Esophagus squamous epithelium (tissue), 5 donors: ENCODE measurements around the gene DLGAP1. TPM values are rescaled to one million over a fixed set of nuclear protein-coding genes. Genes with fewer than 3 reads are reported as not detected.

Experiments used
- DNase-seq: peaks from one replicate; lab custom pipeline; 2025; lab: John Stamatoyannopoulos, UW
- H3K27ac ChIP-seq, 4 donors: fragments of 200-600 bp; sonication (generic); one replicate each; pipeline ENCODE4 v1.5.1; 2016 to 2019; ENCODE audit warnings: mild to moderate bottlenecking in 1 of 4
- H3K27me3 ChIP-seq, 4 donors: fragments of 200-600 bp; sonication (generic); 1 replicate in 3 of 4; 2 replicates in 1 of 4; pipeline versions ENCODE4 v1.5.1 to v1.6.0; 2017 to 2021; ENCODE audit warnings: antibody characterized with exemption in 1 of 4
- H3K36me3 ChIP-seq, 3 donors: fragments of 200-600 bp; sonication (generic); one replicate each; pipeline ENCODE4 v1.5.1; 2016 to 2019
- H3K4me1 ChIP-seq, 3 donors: fragments of 200-600 bp; sonication (generic); one replicate each; pipeline ENCODE4 v1.5.1; 2017 to 2019
- H3K4me3 ChIP-seq, 4 donors: fragments of 200-600 bp; sonication (generic); 1 replicate in 3 of 4; 2 replicates in 1 of 4; pipeline ENCODE4 v1.5.1; 2016 to 2019; ENCODE audit warnings: mild to moderate bottlenecking in 2 of 4, moderate library complexity in 1 of 4
- H3K9me3 ChIP-seq, 3 donors: fragments of 200-600 bp; sonication (generic); one replicate each; pipeline ENCODE4 v1.5.1; 2016 to 2019
- POLR2A ChIP-seq, 4 donors: fragments of 450-650 bp; IDR thresholded peaks; one replicate each; pipeline ENCODE4 v1.6.1; 2017; ENCODE audit warnings: antibody characterized with exemption in 4 of 4, mild to moderate bottlenecking in 4 of 4, moderate library complexity in 3 of 4
- WGBS, 2 donors: methylation state at CpG; one replicate each; pipeline ENCODE4 v1.1.5; 2018; 5-methylcytosine and 5-hydroxymethylcytosine counted together
- intact Hi-C: fragments of 100-400 bp; cut with DNase I; formaldehyde crosslinking; loops from one replicate; pipeline ENCODE4 v1.15.0; 2022
- total RNA-seq, 4 donors: library from RNA; depleted of rRNA; stranded (reverse); fragments of >200 nt; gene quantifications; one replicate each; pipeline ENCODE4 v1.1.0, GENCODE V29; 2016
- TF ChIP-seq, protein P1 (sequence below), 6 experiments: fragments of 450-650 bp in 4 of 6; fragments of 200-600 bp in 2 of 6; sonication (generic) in 2 of 6; IDR thresholded peaks; one replicate each; pipeline ENCODE4 v1.5.1; 2016 to 2019; ENCODE audit warnings: antibody characterized with exemption in 6 of 6, mild to moderate bottlenecking in 4 of 6, moderate library complexity in 4 of 6
- donor health status: DM: yes; HTN: yes; CAD: no.

DLGAP1 gene
- total RNA-seq, 4 donors from 2014 or later = 0.09 to 1.5 (median 0.52) TPM

DNA sequence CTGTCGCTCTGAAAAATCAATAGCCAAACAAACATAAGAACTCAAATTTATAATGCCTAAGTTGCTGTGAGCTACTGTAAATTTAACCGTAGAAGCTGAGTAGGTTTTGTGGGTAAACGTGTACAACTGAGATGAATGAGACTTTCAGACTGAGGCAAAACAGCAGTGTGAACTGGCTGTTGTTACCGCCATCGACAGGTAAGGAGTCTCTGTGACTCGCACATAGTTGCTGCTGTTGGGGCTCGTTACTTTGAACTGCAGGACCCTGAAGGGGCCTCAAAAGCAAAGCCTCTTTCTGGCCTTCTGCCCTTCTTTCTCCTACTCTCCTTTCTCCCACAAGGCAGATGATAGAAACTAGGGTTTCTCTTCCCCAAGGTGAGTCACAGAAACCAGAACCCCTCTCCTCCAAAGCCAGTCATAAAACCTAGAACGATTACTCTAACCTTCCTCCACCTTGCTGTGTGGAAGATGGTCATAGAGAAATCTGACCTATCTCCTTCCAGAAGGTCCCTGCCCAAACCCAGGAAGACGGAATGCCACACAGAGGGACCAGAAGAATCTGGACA, 101.2 kb downstream of the DLGAP1 start:
- Histone ChIP-seq H3K4me3 (no peak overlapping the region), H3K36me3 (no peaks in the 10 kb centered on the region), H3K27ac (no peak overlapping the region), H3K4me1 (peaks cover 0 to 12% (median 0%) of the 10 kb centered on the region in 3 donors), H3K27me3 (no peaks in the 10 kb centered on the region), H3K9me3 (no peaks in the 10 kb centered on the region)
- TF ChIP-seq POLR2A (IDR thresholded peaks at IDR 0.05) = no peak
- TF ChIP-seq, protein P1, sequence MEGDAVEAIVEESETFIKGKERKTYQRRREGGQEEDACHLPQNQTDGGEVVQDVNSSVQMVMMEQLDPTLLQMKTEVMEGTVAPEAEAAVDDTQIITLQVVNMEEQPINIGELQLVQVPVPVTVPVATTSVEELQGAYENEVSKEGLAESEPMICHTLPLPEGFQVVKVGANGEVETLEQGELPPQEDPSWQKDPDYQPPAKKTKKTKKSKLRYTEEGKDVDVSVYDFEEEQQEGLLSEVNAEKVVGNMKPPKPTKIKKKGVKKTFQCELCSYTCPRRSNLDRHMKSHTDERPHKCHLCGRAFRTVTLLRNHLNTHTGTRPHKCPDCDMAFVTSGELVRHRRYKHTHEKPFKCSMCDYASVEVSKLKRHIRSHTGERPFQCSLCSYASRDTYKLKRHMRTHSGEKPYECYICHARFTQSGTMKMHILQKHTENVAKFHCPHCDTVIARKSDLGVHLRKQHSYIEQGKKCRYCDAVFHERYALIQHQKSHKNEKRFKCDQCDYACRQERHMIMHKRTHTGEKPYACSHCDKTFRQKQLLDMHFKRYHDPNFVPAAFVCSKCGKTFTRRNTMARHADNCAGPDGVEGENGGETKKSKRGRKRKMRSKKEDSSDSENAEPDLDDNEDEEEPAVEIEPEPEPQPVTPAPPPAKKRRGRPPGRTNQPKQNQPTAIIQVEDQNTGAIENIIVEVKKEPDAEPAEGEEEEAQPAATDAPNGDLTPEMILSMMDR (IDR thresholded peaks at IDR 0.05) = no peak
- DNase-seq = no peak
- WGBS, 2 donors = 50 to 54% methylated on average over 9 of the region's 9 CpGs
- intact Hi-C loops = no loop called here

DNA sequence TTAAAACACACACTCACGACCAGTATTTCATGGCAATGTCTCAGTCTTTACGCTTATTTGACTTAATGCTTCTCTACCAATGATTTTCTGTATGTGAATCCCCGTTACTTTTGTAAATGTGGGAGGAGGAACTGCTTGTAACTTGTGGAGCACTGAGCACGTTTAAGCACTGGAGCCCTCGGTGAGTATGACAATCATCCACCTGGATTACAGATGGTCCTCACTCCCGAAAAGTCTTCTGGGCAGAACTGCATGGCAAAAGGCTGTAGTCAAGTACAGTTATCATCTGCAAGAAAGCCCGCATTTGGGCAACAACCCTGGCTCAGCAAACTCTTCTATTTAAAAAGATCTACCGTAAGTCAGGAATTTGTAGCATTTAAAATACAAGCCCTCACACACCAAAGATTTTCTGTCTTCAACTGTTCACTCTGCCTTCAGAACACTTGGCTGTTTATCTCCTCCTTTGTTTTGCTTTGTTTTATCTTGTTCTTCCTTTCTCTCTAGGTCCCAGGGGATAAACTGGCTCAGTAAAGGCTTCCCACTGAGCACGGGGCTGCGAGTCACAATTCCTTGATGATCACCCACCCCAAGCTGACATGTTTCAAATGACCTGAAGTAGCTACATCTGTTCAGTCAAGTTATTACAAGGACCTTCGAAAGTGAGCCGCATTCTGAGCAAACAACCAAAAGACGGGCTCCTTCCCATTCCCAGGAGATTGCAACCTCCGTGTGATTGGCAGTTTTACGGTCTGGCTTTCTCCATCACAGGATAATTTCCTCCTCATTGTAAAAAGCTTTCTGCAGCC, 102.2 kb downstream of the DLGAP1 start:
- no peak overlapping the region for H3K4me3 ChIP-seq
- no peaks in the 10 kb centered on the region for H3K36me3 ChIP-seq
- TF ChIP-seq POLR2A (IDR thresholded peaks at IDR 0.05) = no peak
- TF ChIP-seq, protein P1 (IDR thresholded peaks at IDR 0.05) = no peak
- H3K9me3 ChIP-seq = no peaks in the 10 kb centered on the region
- intact Hi-C loops = no loop called here
- peaks cover 0 to 12% (median 0%) of the 10 kb centered on the region in 3 donors for H3K4me1 ChIP-seq
- no peak for DNase-seq
- H3K27me3 ChIP-seq = no peaks in the 10 kb centered on the region
- no peak overlapping the region for H3K27ac ChIP-seq
- 54 to 56% methylated on average over 15 of the region's 15 CpGs for WGBS, 2 donors

DNA sequence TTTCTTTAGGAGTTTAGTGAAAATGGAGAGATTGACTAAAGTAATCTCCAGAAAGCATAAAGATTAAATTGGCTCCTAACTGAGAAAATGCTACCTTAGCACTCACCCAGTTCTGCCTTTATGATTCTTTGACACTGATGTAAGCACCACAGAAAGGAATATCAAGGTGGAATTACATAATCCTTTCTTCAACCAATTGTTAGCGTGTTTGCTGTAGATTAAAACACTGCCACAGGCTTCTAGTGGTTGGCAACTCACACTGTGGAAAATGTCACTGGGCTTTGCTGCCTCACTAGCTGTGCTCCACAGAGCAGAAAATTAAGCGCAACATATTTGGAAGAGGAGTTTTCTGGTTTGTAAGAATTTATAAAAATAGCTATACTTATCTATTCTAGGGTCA, 104.1 kb downstream of the DLGAP1 start:
- H3K36me3 ChIP-seq = no peaks in the 10 kb centered on the region
- H3K27ac ChIP-seq = no peak overlapping the region
- H3K4me3 ChIP-seq = no peak overlapping the region
- no peak for DNase-seq
- intact Hi-C loops = no loop called here
- H3K4me1 ChIP-seq = peaks cover 0 to 12% (median 0%) of the 10 kb centered on the region in 3 donors
- TF ChIP-seq, protein P1 (IDR thresholded peaks at IDR 0.05) = no peak
- no peak for TF ChIP-seq POLR2A (IDR thresholded peaks at IDR 0.05)
- H3K27me3 ChIP-seq = no peaks in the 10 kb centered on the region
- WGBS, 2 donors = 46 to 63% methylated on average over 2 of the region's 2 CpGs
- no peaks in the 10 kb centered on the region for H3K9me3 ChIP-seq

DNA sequence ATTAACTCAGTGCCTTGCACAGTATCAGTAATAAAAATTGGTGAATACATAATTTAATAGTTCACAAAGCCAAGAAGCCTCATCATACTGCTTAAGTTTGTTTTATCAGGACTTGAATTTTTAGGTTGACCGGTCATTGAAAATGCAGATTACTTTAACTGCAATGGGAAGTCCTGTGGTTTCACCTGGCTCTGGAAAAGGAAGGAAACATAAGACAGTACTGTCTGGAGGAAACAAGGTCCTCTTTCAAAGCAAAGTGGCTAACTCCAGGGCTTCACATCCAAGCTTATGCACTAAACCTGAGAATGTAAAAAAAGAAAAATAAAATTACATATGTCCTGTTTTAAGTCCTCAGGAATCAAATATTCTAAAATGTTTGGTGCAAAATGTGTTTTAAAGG, 119.7 kb downstream of the DLGAP1 start:
- DNase-seq = no peak
- intact Hi-C loops = no loop called here
- H3K27ac ChIP-seq = no peak overlapping the region
- H3K27me3 ChIP-seq = no peaks in the 10 kb centered on the region
- TF ChIP-seq POLR2A (IDR thresholded peaks at IDR 0.05) = no peak
- TF ChIP-seq, protein P1 (IDR thresholded peaks at IDR 0.05) = no peak
- no peak overlapping the region for H3K4me3 ChIP-seq
- H3K36me3 ChIP-seq = no peaks in the 10 kb centered on the region
- H3K4me1 ChIP-seq = no peaks in the 10 kb centered on the region
- WGBS, 2 donors = 61 to 68% methylated on average over 1 of the region's 1 CpG
- no peaks in the 10 kb centered on the region for H3K9me3 ChIP-seq

DNA sequence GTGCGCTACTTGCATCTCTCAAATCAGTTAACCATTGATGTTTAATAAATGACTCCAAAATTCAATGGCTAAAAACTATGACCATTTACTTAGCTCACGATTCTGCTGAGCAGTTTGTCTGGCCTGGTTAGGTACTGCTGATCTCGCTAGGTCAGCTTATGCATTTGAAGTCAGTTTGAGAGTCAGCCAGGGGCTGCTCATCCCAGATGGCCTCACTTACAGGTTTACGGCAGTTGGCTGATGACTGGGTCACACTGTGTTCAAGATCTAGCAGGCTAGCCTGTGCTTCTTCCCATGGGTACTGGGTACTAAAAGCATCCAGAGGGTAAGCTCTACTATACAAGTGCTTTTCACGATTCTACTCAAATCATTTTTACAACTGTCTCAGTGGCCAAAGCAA, 122.1 kb downstream of the DLGAP1 start:
- Histone ChIP-seq H3K27me3 (no peaks in the 10 kb centered on the region), H3K4me3 (no peak overlapping the region), H3K4me1 (no peaks in the 10 kb centered on the region), H3K9me3 (no peaks in the 10 kb centered on the region), H3K27ac (no peak overlapping the region), H3K36me3 (no peaks in the 10 kb centered on the region)
- intact Hi-C loops = no loop called here
- 83 to 88% methylated on average over 5 of the region's 5 CpGs for WGBS, 2 donors
- no peak for TF ChIP-seq POLR2A (IDR thresholded peaks at IDR 0.05)
- TF ChIP-seq, protein P1 (IDR thresholded peaks at IDR 0.05) = no peak
- DNase-seq = no peak
